PC-9 (cell line): ENCODE measurements around the gene CLDN11. TPM values are rescaled to one million over a fixed set of nuclear protein-coding genes. Genes with fewer than 3 reads are reported as not detected.

Experiments
- BruUV-seq: library from RNA; stranded (reverse); fragments of 400-500 nt; replicated peaks from 2 replicates; lab custom pipeline; 2021; lab: Mats Ljungman, UMichigan
- CTCF ChIA-PET: fragments of 300-600 bp; sonication (Branson Sonifier 250); formaldehyde crosslinking; loops from one replicate; lab custom pipeline; 2022; ENCODE audit warnings: antibody characterized with exemption; lab: Charles Lee
- POLR2A ChIA-PET: fragments of 300-600 bp; sonication (Branson Sonifier 250); formaldehyde crosslinking; loops from one replicate; lab custom pipeline; 2022; ENCODE audit warnings: antibody characterized with exemption; ENCODE audit not compliant: unreplicated experiment; lab: Charles Lee
- DNase-seq, 2 experiments: peaks; one replicate each; pipeline versions ENCODE4 v3.0.0 to v3.0.0-alpha.2; 2015 to 2022; ENCODE audit warnings: mixed read lengths in 1 of 2
- H2AFZ ChIP-seq: fragments of 200-600 bp; sonication (generic); 2 replicates; pipeline ENCODE4 v1.8.1; 2017; ENCODE audit warnings: antibody characterized with exemption
- H3F3A ChIP-seq: fragments of 200-600 bp; sonication (generic); 2 replicates; pipeline ENCODE4 v1.8.1; 2017; ENCODE audit warnings: antibody characterized with exemption, mild to moderate bottlenecking, low read depth; ENCODE audit not compliant: insufficient read depth
- H3K27ac ChIP-seq: fragments of 200-600 bp; sonication (generic); 2 replicates; pipeline ENCODE4 v1.6.1; 2016; ENCODE audit warnings: mixed run types
- H3K27me3 ChIP-seq: fragments of 200-600 bp; sonication (generic); 2 replicates; pipeline ENCODE4 v1.6.1; 2016; ENCODE audit warnings: low read depth, mixed run types; ENCODE audit not compliant: insufficient read depth
- H3K36me3 ChIP-seq: fragments of 200-600 bp; sonication (generic); 2 replicates; pipeline ENCODE4 v1.6.1; 2016; ENCODE audit warnings: low read depth, mixed run types
- H3K4me1 ChIP-seq: fragments of 200-600 bp; sonication (generic); replicated peaks from 2 replicates; pipeline ENCODE4 v1.6.1; 2016; ENCODE audit warnings: mixed run types; ENCODE audit not compliant: insufficient read depth
- H3K4me2 ChIP-seq: fragments of 200-600 bp; sonication (generic); 2 replicates; pipeline ENCODE4 v1.6.1; 2017; ENCODE audit warnings: mixed run types
- H3K4me3 ChIP-seq: fragments of 200-600 bp; sonication (generic); 2 replicates; pipeline ENCODE4 v1.6.1; 2016; ENCODE audit warnings: mixed run types
- H3K79me2 ChIP-seq: fragments of 200-600 bp; sonication (generic); 2 replicates; pipeline ENCODE4 v1.6.1; 2017; ENCODE audit warnings: low read depth, mixed run types
- H3K9me2 ChIP-seq: fragments of 200-600 bp; sonication (generic); 2 replicates; pipeline ENCODE4 v1.8.1; 2017; ENCODE audit warnings: mild to moderate bottlenecking; ENCODE audit not compliant: insufficient read depth
- H3K9me3 ChIP-seq: fragments of 200-600 bp; sonication (generic); 2 replicates; pipeline ENCODE4 v1.8.1; 2016; ENCODE audit warnings: low read depth; ENCODE audit not compliant: insufficient read depth
- H4K20me1 ChIP-seq: fragments of 200-600 bp; sonication (generic); 2 replicates; pipeline ENCODE4 v1.8.1; 2017; ENCODE audit not compliant: insufficient read depth
- CTCF ChIP-seq: fragments of 200-600 bp; sonication (generic); conservative IDR thresholded peaks from 2 replicates; pipeline ENCODE4 v1.6.1; 2017; ENCODE audit warnings: mixed run types, antibody characterized with exemption, mild to moderate bottlenecking, moderate library complexity
- EZH2 ChIP-seq: fragments of 200-600 bp; sonication (generic); IDR thresholded peaks from 2 replicates; pipeline ENCODE4 v1.8.0; 2017; ENCODE audit warnings: antibody characterized with exemption, low read depth
- intact Hi-C: fragments of 100-400 bp; cut with micrococcal nuclease; formaldehyde crosslinking; loops from one replicate; pipeline ENCODE4 v1.10.0; 2022; ENCODE audit not compliant: unreplicated experiment
- microRNA-seq: library from miRNA; unstranded; fragments of <30 nt; microRNA quantifications from one replicate; pipeline ENCODE4 v1.2.0, GENCODE V29; 2021; ENCODE audit warnings: borderline number of aligned reads, borderline replicate concordance
- total RNA-seq: library from RNA; stranded (reverse); gene quantifications from 2 replicates; pipeline ENCODE4 v1.2.3, GENCODE V29; 2021

The CLDN11 gene
- total RNA-seq, 1 experiment from 2014 or later: 1.4 TPM

DNA sequence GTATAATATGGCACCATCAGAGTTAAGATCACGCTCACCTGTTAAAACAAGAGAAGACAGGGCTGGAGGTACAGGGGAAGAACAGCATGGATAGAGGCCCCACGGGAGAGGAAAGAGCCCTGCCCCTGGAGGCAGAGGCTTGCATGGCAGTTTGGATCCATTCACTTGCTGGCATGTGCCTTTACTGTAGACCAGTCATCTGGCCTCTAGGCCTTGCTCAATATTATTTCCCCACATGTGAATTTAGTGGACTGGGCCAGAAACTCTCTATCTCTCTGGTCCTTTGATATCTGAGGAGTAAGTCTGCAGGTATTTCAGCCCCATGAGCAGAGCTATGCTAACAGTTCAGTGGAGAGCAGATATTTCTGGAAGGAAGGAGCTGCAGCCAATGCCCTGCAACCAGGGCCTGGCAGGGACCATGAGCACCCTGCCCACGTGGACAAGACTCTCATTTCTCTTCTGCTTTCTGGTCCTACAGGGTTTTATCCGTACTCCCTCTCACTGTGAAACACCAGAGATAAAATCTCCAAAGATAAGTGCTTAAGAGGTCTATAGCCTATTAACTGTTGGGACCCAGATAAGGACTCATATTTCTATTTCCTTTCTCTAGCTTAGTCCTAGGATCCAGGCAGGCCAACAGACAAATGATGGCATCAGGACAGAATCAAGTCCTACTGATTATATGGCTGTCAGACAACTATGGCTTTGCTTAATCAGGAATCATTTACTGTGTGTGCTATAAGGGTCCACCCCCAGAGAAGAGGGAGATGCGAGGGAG is 65.0 kb downstream of the CLDN11 start:
- no peak overlapping the region for H3K27ac ChIP-seq
- DNase-seq: no peak
- H3K9me2 ChIP-seq: no peaks in the 10 kb centered on the region
- ChIA-PET CTCF (interaction anchor here (0.5 kb wide), 1 partner anchor 143 kb away, joined by 5 read pairs; no protein-coding TSS in a partner anchor), POLR2A (no interaction called here)
- no peak overlapping the region for H3K4me2 ChIP-seq
- H2AFZ ChIP-seq: no peak overlapping the region
- TF ChIP-seq CTCF (peak; percentile 36; the same call in 1 of the 2 replicates), EZH2 (no peak)
- no peak overlapping the region for H3K4me3 ChIP-seq
- H3K27me3 ChIP-seq: no peaks in the 10 kb centered on the region
- intact Hi-C loops: no loop called here
- H3K36me3 ChIP-seq: no peaks in the 10 kb centered on the region
- no peaks in the 10 kb centered on the region for H3K9me3 ChIP-seq
- no TSS peak for BruUV-seq
- 0 out of 2 replicates have a peak, but pooled peaks cover 7% of the 10 kb centered on the region for H3F3A ChIP-seq
- no peaks in the 10 kb centered on the region for H4K20me1 ChIP-seq
- H3K79me2 ChIP-seq: no peaks in the 10 kb centered on the region
- peaks cover 7% of the 10 kb centered on the region for H3K4me1 ChIP-seq

Small RNA genes within 50 kb of the gene (microRNA-seq; reads per million reads assigned to microRNA genes)
- not detected for gene MIR6828

Other genes starting within 250 kb of the CLDN11 start
- gene PHC3, start 237.1 kb upstream of the CLDN11 start, total RNA-seq: 54.7 and 80.8 TPM in 2 replicates
- gene PRKCI, start 196.4 kb upstream of the CLDN11 start, total RNA-seq: 85.4 and 104 TPM in 2 replicates
- gene SKIL, start 61.2 kb upstream of the CLDN11 start, total RNA-seq: 119 and 138 TPM in 2 replicates
- not detected in 2 replicates for gene SLC7A14, start 167.2 kb downstream of the CLDN11 start, total RNA-seq